Loucy (cell line): ENCODE measurements around the gene PNPLA1.

Source experiments
- CTCF ChIP-seq: fragments of 200-600 bp; sonication (generic); conservative IDR thresholded peaks from 2 replicates; pipeline ENCODE4 v1.5.1; 2014; ENCODE audit warnings: mild to moderate bottlenecking, antibody characterized with exemption, low read length
- EZH2phosphoT487 ChIP-seq: fragments of 200-600 bp; IDR thresholded peaks from 2 replicates; pipeline ENCODE4 v1.6.1; 2018; ENCODE audit warnings: antibody characterized with exemption, mild to moderate bottlenecking, moderate library complexity, borderline replicate concordance

- TF ChIP-seq CTCF (no peak), EZH2phosphoT487 (no peak)
These were observed 65.1 kb downstream of the PNPLA1 start for GRCh38 chr6:36334832-36335459.
